ENCODE measurements around the gene SCN8A.

The SCN8A gene

DNA sequence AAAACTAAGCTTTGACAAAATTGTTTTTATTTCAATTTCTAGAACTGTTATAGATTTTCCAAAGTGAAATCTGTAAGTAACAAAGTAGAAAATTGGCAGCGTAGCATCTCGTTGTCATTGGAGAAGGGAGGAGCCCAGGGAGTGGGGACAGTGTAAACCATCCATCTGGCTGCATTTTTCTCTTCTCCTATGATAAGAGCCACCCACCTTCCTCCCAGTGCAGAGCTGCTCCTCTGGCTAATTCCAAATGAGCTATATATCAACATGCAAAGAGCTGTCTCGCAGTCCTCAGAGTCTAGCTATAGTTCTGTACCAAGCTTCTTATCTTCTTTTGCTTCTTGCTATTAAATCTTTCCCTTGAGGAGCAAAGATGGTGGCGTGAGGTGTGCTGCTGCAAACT, 56.6 kb downstream of the SCN8A start:
- Histone ChIP-seq H3K36me3 (replicated peaks) (no peaks in the 10 kb centered on the region), H3K27ac (no peak overlapping the region), H3K4me3 (ENCODE audit: low read depth, low read length) (no peak overlapping the region), H3K27me3 (replicated peaks) (no peaks in the 10 kb centered on the region)
- DNase-seq = no peak
- TF ChIP-seq, protein P1, sequence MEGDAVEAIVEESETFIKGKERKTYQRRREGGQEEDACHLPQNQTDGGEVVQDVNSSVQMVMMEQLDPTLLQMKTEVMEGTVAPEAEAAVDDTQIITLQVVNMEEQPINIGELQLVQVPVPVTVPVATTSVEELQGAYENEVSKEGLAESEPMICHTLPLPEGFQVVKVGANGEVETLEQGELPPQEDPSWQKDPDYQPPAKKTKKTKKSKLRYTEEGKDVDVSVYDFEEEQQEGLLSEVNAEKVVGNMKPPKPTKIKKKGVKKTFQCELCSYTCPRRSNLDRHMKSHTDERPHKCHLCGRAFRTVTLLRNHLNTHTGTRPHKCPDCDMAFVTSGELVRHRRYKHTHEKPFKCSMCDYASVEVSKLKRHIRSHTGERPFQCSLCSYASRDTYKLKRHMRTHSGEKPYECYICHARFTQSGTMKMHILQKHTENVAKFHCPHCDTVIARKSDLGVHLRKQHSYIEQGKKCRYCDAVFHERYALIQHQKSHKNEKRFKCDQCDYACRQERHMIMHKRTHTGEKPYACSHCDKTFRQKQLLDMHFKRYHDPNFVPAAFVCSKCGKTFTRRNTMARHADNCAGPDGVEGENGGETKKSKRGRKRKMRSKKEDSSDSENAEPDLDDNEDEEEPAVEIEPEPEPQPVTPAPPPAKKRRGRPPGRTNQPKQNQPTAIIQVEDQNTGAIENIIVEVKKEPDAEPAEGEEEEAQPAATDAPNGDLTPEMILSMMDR (IDR thresholded peaks at IDR 0.05; ENCODE audit: low read depth, low read length, missing control alignments) = no peak
- in situ Hi-C loops (cut with HindIII; ENCODE audit: low pct_ligation_motif_present, low sequenced_read_pairs) = no loop called here

DNA sequence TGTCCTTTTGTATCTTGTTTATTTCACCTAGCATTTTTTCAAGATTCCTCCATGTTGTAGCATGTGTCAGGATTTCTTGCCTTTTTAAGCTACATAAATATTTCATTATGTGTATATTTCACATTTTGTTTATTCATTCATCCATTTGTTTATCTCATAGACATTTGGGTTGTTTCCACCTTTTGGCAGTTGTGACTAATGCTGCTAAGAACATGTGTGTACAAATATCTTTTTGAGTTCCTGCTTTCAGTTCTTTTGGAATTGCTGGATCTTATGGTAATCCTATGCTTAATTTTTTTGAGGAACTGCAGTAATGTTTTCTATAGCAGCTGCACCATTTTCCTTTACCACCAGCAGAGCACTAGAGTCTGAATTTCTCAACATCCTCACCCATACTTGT, 62.4 kb downstream of the SCN8A start:
- Histone ChIP-seq H3K4me3 (ENCODE audit: low read depth, low read length) (no peak overlapping the region), H3K27me3 (replicated peaks) (no peaks in the 10 kb centered on the region), H3K27ac (no peak overlapping the region), H3K36me3 (replicated peaks) (no peaks in the 10 kb centered on the region)
- DNase-seq = no peak
- in situ Hi-C loops (cut with HindIII; ENCODE audit: low pct_ligation_motif_present, low sequenced_read_pairs) = no loop called here
- TF ChIP-seq, protein P1 (IDR thresholded peaks at IDR 0.05; ENCODE audit: low read depth, low read length, missing control alignments) = no peak

DNA sequence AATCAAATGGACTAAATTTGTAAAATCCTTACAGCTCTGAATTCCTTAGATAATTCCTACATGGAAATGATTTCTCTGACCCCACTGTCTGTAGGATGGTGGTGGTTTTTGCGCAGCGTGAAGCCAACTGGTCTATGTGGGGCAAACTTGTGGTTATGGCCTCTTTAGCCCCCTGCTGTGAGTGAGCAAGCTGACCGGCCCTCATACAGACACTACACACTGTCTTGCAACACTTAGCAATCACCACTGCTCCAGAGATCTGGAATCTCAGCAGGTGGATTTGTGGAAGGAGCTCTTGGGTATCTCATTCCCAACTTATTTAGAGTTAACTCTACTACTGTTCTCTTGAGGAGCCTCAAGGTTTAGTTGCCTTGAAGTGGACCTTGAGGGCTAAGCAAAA, 70.2 kb downstream of the SCN8A start:
- no peaks in the 10 kb centered on the region for H3K36me3 ChIP-seq (replicated peaks)
- H3K4me3 ChIP-seq (ENCODE audit: low read depth, low read length) = no peak overlapping the region
- in situ Hi-C loops (cut with HindIII; ENCODE audit: low pct_ligation_motif_present, low sequenced_read_pairs) = no loop called here
- H3K27ac ChIP-seq = no peak overlapping the region
- no peaks in the 10 kb centered on the region for H3K27me3 ChIP-seq (replicated peaks)
- TF ChIP-seq, protein P1 (IDR thresholded peaks at IDR 0.05; ENCODE audit: low read depth, low read length, missing control alignments) = no peak
- no peak for DNase-seq

GRCh38 chr12:51661836-51662235, 70.8 kb downstream of the SCN8A start:
- no peaks in the 10 kb centered on the region for H3K27me3 ChIP-seq (replicated peaks)
- H3K4me3 ChIP-seq (ENCODE audit: low read depth, low read length) = no peak overlapping the region
- H3K27ac ChIP-seq = no peak overlapping the region
- H3K36me3 ChIP-seq (replicated peaks) = no peaks in the 10 kb centered on the region
- no peak for DNase-seq
- in situ Hi-C loops (cut with HindIII; ENCODE audit: low pct_ligation_motif_present, low sequenced_read_pairs) = no loop called here
- TF ChIP-seq, protein P1 (IDR thresholded peaks at IDR 0.05; ENCODE audit: low read depth, low read length, missing control alignments) = no peak

DNA sequence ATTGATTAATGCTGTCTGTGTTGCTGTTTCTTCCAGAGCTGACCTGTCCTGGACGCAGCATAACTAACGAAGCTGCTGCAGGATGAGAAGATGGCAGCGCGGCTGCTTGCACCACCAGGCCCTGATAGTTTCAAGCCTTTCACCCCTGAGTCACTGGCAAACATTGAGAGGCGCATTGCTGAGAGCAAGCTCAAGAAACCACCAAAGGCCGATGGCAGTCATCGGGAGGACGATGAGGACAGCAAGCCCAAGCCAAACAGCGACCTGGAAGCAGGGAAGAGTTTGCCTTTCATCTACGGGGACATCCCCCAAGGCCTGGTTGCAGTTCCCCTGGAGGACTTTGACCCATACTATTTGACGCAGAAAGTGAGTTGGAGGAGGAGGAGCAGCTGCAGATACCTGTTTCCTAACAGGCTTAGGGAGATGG, 71.7 kb downstream of the SCN8A start:
- TF ChIP-seq, protein P1 (IDR thresholded peaks at IDR 0.05; ENCODE audit: low read depth, low read length, missing control alignments) = no peak
- no peak for DNase-seq
- no peaks in the 10 kb centered on the region for H3K36me3 ChIP-seq (replicated peaks)
- H3K4me3 ChIP-seq (ENCODE audit: low read depth, low read length) = no peak overlapping the region
- H3K27ac ChIP-seq = no peak overlapping the region
- in situ Hi-C loops (cut with HindIII; ENCODE audit: low pct_ligation_motif_present, low sequenced_read_pairs) = no loop called here
- no peaks in the 10 kb centered on the region for H3K27me3 ChIP-seq (replicated peaks)

GRCh38 chr12:51663390-51663789, 72.4 kb downstream of the SCN8A start:
- Histone ChIP-seq H3K4me3 (ENCODE audit: low read depth, low read length) (no peak overlapping the region), H3K36me3 (replicated peaks) (no peaks in the 10 kb centered on the region), H3K27ac (no peak overlapping the region), H3K27me3 (replicated peaks) (no peaks in the 10 kb centered on the region)
- in situ Hi-C loops (cut with HindIII; ENCODE audit: low pct_ligation_motif_present, low sequenced_read_pairs) = no loop called here
- DNase-seq = no peak
- TF ChIP-seq, protein P1 (IDR thresholded peaks at IDR 0.05; ENCODE audit: low read depth, low read length, missing control alignments) = no peak

Measured in brain microvascular endothelial cell (primary cell).